GM12891 (cell line): ENCODE measurements around the gene CTDSPL.

Experiments used
- PAX5 ChIP-seq: IDR thresholded peaks from 2 replicates; pipeline ENCODE4 v1.6.1; 2011; ENCODE audit warnings: low read length, moderate library complexity, mild to moderate bottlenecking; ENCODE audit not compliant: insufficient read depth, severe bottlenecking
- POLR2A ChIP-seq: IDR thresholded peaks from 2 replicates; pipeline ENCODE4 v1.6.1; 2011; ENCODE audit warnings: low read depth, low read length, control low read depth
- POLR2AphosphoS5 ChIP-seq: IDR thresholded peaks from 2 replicates; pipeline ENCODE4 v1.6.1; 2011; ENCODE audit warnings: low read depth, low read length, control low read depth
- SPI1 ChIP-seq: IDR thresholded peaks from 2 replicates; pipeline ENCODE4 v1.6.1; 2011; ENCODE audit warnings: low read depth, low read length, control low read depth
- TAF1 ChIP-seq: IDR thresholded peaks from 2 replicates; pipeline ENCODE4 v1.6.1; 2011; ENCODE audit warnings: low read depth, low read length, control low read depth

GRCh38 chr3:38031022-38031994 is 169.6 kb downstream of the CTDSPL start:
- TF ChIP-seq SPI1 (no peak), POLR2A (no peak), TAF1 (no peak), PAX5 (no peak), POLR2AphosphoS5 (no peak)
